HG02981 (cell line): ENCODE data around the gene DOCK2.
"Not testable (repeated sequence)": the region's sequence is repeated elsewhere in the genome, so short reads cannot be mapped to it uniquely, and the experiment has no call there.

ENCODE experiments used
- ATAC-seq: cut with Tn5 transposase; IDR thresholded peaks from one replicate; pipeline ENCODE4 v1.9.1; 2021; ENCODE audit warnings: mild to moderate bottlenecking, moderate library complexity; ENCODE audit not compliant: unreplicated experiment

Gene DOCK2

DNA sequence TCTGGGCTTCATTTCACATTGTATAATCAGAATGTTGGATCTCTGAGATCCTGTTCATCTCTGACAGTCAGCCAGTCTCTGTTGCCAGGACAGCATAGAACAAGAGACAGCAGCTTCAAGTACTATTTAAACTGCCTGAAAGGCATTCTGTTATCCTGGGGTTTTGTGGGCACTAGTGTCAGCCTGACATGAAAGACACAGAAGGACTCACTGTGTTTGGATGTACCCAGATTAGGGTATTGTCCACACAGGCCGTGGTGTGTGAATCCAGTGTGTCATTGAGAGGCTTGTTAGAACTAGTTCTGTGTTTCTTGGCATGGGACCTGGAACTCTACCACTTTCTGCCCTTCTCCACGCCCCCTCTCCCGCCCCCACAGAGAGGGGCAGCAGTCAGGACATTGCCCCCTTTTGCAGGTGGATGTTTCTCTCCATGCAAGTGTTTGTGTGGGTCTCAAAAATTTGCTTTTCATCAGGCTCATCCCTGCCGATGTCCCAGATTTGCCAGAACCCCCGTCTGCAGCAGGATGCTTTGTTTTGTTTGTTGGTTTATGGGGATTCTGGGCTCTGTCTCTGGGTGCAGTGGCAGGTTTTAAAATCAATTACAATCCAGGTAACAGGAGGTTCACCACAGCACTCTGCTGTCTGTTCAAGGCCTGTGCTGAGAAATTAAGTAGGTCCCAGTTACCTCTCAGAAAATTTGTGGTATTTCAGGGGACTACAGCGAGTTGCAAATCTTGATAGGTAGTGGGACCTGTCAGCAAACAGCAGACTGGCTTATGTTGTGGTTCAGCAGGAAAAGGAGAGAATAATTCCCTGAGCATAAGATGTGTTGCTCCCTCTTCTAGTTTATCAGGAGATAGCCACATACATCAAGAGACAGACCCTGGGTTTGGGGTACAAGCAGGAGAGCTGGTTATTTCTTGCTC, 144.6 kb downstream of the DOCK2 start:
- no peak for ATAC-seq

GRCh38 chr5:169785771-169786618, 148.9 kb downstream of the DOCK2 start:
- ATAC-seq, result no peak

DNA sequence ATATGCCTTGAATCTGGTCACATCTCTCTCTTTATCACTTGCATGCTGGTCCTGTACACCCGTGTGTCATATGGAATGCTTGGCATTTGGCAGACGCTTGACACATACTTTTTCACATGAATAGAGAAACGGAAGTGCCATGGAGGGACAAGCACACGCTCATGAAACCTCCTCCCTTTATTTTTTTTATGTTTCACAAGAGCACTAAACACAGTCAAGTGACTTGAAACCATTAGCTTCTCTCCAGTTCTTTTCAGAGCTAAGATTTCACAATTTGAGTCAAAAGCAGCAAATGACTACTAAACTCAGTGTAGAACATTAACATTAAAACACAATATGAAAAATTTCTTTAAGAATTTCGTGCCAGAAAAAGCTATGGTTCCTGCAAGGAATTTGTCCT, 151.1 kb downstream of the DOCK2 start:
- no peak for ATAC-seq

GRCh38 chr5:169789417-169789940, 152.4 kb downstream of the DOCK2 start:
- ATAC-seq, result no peak

GRCh38 chr5:169791251-169791650, 154.2 kb downstream of the DOCK2 start:
- no peak for ATAC-seq

DNA sequence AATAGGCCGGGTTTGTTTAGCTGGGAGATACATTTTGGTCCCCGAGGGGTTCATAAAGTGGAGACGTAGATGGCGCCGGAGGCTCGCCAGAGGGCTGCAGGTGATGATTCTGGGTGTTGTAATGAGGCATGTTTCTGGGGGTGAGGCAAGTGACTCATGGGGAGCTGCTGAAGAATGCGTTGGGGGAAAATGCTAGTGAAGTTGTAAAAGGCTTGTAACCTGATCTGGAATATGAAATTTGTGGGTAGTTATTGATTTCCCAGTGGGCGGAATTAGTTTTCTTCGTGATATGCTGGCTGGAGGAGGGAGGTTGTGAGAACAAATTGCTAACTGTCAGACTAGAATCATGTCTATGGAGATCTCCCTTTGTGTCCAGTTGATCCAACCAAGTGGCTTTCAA, 158.3 kb downstream of the DOCK2 start:
- no peak for ATAC-seq

DNA sequence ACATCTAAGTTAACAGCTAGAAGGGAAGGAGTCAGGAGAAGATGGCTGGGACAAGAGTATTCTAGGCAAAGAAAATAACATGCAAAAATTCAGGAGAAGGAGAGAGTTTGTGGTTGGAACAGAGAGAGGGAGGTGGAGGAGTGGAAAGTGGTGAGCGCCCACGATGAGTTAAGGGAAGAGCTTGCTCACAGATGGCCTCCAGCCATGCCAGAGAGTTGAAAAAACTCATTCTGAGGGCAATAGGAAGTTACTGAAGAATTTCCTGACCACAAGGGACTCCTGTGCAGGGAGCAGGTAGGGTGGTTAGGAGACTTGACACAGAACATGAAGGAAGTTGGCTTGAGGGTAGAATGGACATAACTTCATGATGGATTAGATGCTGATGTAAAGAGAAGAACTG, 159.7 kb downstream of the DOCK2 start:
- ATAC-seq, result no peak

DNA sequence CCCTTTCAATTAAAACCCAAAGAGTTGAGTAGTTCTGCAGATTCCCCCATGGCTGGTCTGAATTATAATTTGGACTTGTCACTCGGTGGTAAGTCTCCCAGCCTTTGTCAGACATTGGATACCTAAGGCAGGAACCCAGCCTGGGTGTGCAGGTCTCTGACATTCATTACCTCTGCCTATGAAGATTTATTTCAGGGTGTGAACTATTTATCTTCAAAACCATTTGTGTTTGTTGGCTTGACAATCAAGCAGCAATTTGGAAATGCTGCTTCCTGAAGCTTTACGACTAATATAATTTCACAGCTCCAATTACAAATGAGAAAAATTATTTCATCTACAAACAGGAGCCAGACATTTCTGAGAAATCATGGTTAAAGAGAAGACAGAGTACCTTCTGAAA, 160.5 kb downstream of the DOCK2 start:
- ATAC-seq, result no peak

DNA sequence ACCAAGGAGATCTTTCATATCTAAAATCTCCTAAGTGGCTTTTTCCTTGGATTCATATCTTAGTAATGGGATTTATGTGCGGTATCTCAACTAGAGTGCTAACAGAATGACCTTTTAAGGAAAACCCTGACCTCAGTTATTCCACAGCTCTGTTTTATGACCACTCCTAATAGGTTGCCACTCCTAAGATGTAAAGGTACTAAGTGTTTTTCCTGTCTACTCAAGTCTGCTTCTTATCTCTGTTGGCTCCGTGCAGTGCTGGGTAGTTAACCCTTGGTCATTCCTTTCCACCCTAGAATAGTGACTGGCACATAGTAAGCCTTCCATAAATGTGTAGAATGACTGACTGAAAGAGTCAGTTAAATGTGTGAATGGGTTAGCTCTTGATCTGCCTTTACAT, 161.4 kb downstream of the DOCK2 start:
- ATAC-seq, result no peak

DNA sequence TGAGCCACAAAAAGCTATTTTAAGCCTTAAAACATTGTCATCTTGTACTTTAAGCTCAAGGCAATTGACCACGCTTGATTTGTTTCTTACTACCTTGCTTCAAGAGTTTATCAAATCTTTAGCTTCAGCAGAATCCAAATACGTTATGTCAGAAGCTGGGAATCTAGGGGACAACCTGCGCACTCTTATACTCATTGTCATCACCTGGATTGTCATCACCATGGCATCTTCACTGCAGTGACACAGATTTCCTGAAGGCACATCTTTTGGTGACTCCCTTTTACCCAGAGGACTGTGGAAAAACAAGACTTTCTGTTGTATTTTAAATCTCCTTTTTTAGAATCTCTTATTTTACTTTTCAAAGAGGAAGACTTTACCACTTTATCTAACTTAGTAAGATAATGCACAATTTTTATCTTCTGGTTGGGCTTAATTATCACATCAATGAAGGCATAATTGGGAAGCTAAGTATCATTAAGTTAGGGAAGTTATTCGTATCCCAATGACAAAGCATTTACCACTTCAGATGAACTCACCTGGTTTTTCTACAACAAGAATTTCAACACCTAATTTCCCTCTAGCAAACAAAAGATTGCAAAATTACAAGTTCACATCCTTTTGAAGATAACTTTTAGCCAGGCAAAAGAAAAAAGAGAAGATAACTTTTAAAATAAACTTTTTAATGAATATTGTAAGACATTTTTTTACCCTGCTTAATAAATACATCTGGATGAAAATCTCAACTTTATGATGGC, 162.0 kb downstream of the DOCK2 start:
- ATAC-seq, result no peak

DNA sequence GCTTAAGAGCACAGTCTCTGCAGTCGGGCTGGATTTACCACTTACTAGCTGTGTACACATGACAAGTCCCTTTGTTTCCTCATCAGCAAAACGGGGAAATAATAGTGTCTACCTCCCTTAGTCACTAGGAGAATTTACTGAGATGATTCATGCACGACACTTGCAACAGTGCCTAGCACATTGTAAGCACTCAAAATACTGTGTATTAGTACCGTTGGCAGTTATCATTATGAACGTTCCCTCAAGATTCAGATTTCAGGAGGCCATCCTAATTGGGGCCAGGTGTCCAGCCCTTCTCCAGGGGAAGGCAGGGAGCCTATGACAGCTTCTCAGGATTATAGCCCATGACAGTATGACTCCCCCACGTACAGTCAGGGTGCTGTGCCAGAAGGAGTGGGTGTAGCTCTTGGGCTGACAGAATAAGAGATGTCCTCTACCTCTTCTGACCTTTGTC, 164.3 kb downstream of the DOCK2 start:
- no peak for ATAC-seq

DNA sequence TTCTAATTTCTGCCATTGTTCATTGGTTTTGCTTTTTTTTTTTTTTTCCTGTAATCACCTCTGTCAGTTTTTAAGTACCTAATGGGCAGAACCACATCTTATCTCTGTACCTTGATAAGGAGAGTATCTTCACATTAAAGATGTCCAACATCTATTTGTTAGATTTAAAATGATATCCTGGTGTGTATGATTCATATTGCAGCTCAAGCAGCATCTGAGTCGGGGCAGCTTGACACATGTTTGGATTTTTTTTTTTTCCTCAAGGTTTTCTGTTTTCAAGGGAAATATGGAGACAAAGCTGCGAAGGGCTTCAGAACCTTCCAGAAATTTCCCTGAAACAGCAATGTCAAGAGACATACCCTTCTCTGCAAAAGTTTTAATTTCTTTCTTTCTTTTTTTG, 164.7 kb downstream of the DOCK2 start:
- no peak for ATAC-seq

DNA sequence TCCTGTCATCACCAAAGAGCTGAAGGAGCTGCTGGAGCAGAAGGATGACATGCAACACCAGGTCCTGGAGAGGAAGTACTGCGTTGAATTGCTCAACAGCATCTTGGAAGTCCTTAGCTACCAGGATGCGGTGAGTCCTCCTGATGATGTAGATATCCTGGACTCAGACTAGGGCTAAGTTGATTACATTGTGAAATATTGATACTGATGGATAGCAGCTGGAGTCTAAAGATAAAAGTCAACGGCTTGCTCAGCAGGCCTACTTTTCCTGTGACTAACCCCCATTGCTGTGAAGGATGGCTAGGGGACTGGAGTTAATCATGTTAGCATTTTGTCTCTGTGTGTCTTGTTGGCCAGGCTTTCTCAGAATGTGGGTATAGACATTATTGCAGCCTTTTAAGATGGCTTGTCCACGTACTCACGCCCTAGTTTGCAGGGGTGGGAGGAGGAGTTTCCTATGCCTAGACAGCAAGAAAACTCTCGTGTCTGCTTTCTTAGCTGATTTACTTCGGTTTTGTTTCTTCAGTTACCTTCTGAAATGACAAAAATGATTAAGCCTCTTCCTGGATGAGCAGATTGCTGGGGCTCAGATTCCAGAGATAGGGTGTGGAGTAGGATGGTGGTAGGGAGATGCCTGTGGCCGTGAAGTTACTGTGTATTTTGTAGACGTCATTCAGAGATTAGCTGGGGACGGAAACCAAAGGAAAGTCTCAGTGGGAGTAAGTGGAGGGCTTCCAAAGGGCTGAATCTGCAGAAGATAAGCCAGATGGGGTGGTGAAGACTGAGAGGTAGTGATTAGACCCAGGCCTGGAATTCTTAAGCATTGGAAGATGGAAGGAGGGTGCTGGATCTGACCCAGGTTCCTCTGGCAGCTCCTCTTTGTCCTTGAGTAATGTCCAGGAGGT, 166.3 kb downstream of the DOCK2 start:
- no peak for ATAC-seq

DNA sequence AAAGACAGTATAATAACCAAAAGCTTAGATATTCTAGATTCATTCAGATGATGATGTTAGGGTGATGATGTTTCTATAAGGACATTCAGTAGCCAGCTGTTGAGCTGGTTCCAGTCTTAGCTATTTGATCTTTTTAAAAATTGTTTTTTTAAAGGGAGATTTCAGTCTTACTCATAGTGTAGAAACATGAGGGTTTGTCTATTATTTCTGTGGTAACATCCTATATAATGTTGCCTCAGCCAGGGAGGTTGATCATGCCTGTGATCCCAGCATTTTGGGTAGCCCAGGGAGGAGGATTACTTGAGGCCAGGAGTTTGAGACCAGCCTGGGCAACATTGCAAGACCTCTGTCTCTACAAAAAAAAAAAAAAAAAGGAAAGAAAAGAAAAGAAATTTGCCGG, 167.8 kb downstream of the DOCK2 start:
- no peak for ATAC-seq

DNA sequence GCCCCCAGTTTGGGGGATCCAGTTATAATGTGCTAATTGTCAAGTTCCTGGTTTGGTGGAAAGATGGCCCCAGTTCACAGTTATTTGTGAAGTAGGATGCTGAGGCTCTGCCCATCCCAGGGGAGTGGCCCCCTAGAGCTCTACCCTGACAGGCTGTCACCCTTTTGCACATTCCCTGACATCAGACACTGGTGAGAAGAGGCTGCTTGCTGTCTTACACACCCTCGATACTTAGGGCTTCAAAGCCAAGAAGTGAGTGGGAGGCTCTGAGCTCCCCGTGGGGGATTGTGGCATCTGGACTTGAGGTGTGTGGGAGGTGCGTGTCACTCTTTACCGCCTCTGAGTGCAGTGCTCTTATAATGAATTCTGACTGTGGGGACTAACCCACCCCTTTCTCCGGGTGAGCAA, 168.5 kb downstream of the DOCK2 start:
- ATAC-seq, result peak; percentile 80

GRCh38 chr5:169805937-169806700, 169.0 kb downstream of the DOCK2 start:
- peak; percentile 61 for ATAC-seq

DNA sequence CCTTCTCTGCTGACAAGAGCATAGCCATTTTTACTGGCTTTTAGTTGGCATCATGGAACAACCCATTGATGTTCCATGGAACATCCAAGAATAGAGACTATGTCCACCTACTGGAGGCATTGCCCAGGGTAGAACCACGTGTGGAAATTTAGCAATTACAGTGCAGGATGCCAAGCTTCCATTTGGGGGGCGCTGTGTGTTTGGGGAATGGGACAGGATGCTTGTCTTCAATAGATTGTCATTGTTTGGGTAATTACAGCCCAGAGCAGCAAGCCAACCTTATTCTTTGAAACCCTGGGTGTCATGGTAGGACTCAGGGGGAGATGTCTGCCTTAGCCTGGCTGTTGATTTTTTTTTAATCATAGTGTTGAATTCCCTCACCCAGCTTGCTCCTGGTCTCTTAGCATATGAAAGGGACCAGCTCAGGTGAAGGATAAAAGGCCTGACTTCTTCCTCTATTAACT, 171.1 kb downstream of the DOCK2 start:
- no peak for ATAC-seq

DNA sequence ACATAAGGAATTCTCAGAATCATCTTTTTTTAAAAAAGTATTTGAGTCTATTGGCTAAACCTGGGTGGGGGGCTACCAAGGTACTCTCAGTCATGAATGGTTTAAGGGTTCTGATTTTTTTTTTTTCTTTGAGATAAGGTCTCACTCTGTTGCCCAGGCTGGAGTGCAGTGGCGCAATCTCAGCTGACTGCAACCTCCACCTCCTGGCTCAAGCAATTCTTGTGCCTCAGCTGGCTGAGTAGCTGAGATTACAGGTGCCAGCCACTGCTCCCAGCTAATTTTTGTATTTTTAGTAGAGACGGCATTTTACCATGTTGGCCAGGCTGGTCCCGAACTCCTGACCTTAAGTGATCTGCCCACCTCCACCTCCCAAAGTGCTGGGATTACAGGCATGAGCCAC, 171.8 kb downstream of the DOCK2 start:
- ATAC-seq, result not testable (repeated sequence)

GRCh38 chr5:169809281-169809680, 172.2 kb downstream of the DOCK2 start:
- no peak for ATAC-seq
